OCI-LY1 (cell line): ENCODE measurements around the gene MMAB.
"Not testable (repeated sequence)": the region's sequence is repeated elsewhere in the genome, so short reads cannot be mapped to it uniquely, and the experiment has no call there.

Experiments used
- H2AFZ ChIP-seq: fragments of 200-600 bp; sonication (generic), shearing (Covaris generic); 2 replicates; pipeline ENCODE4 v1.6.0; 2014; ENCODE audit warnings: antibody characterized with exemption, mild to moderate bottlenecking, low read length
- H3F3A ChIP-seq: fragments of 200-600 bp; sonication (generic), shearing (Covaris generic); 2 replicates; pipeline ENCODE4 v1.6.0; 2014; ENCODE audit warnings: mild to moderate bottlenecking, antibody characterized with exemption, low read length, moderate library complexity; ENCODE audit not compliant: insufficient read depth
- H3K27ac ChIP-seq: fragments of 200-600 bp; sonication (generic); 2 replicates; pipeline ENCODE4 v1.5.1; 2014; ENCODE audit warnings: low read length, mixed run types, mild to moderate bottlenecking, low read depth; ENCODE audit not compliant: poor library complexity, severe bottlenecking
- H3K27me3 ChIP-seq: fragments of 200-600 bp; sonication (generic); 2 replicates; pipeline ENCODE4 v1.6.0; 2014; ENCODE audit warnings: antibody characterized with exemption, mild to moderate bottlenecking, low read length, moderate library complexity; ENCODE audit not compliant: insufficient read depth
- H3K36me3 ChIP-seq: fragments of 200-600 bp; sonication (generic); 2 replicates; pipeline ENCODE4 v1.6.1; 2014; ENCODE audit warnings: mild to moderate bottlenecking, antibody characterized with exemption, low read length, moderate library complexity, mixed read lengths; ENCODE audit not compliant: insufficient read depth
- H3K4me1 ChIP-seq: fragments of 200-600 bp; sonication (generic); 2 replicates; pipeline ENCODE4 v1.5.1; 2014; ENCODE audit warnings: mild to moderate bottlenecking, low read length, moderate library complexity; ENCODE audit not compliant: insufficient read depth, severe bottlenecking
- H3K4me2 ChIP-seq: fragments of 200-600 bp; sonication (generic), shearing (Covaris generic); 2 replicates; pipeline ENCODE4 v1.6.1; 2014; ENCODE audit warnings: low read length
- H3K4me3 ChIP-seq: fragments of 200-600 bp; sonication (generic); 2 replicates; pipeline ENCODE4 v1.5.1; 2014; ENCODE audit warnings: low read length, low read depth, mild to moderate bottlenecking, mixed read lengths; ENCODE audit not compliant: poor library complexity, severe bottlenecking
- H3K79me2 ChIP-seq: fragments of 200-600 bp; shearing (Covaris generic); 2 replicates; pipeline ENCODE4 v1.6.1; 2016; ENCODE audit warnings: mixed run types, low read length, mixed read lengths; ENCODE audit not compliant: insufficient read depth
- H3K9ac ChIP-seq: fragments of 200-600 bp; sonication (generic), shearing (Covaris generic); 2 replicates; pipeline ENCODE4 v1.6.1; 2014; ENCODE audit warnings: mild to moderate bottlenecking, low read length, mixed read lengths
- H3K9me2 ChIP-seq: fragments of 200-600 bp; sonication (generic), shearing (Covaris generic); 2 replicates; pipeline ENCODE4 v1.6.1; 2014; ENCODE audit warnings: low read depth, mild to moderate bottlenecking, low read length, mixed read lengths
- H3K9me3 ChIP-seq: fragments of 200-600 bp; shearing (Covaris generic); 2 replicates; pipeline ENCODE4 v1.6.1; 2014; ENCODE audit warnings: low read length, mixed read lengths
- H4K20me1 ChIP-seq: fragments of 200-600 bp; sonication (generic), shearing (Covaris generic); 2 replicates; pipeline ENCODE4 v1.6.0; 2016; ENCODE audit warnings: mild to moderate bottlenecking, low read length; ENCODE audit not compliant: insufficient read depth
- CTCF ChIP-seq: fragments of 200-600 bp; sonication (generic), shearing (Covaris generic); IDR thresholded peaks from 2 replicates; pipeline ENCODE4 v1.5.1; 2017; ENCODE audit warnings: mild to moderate bottlenecking, antibody characterized with exemption, low read length, moderate library complexity, mixed read lengths
- EZH2 ChIP-seq: fragments of 200-600 bp; sonication (generic), shearing (Covaris generic); IDR thresholded peaks from 2 replicates; pipeline ENCODE4 v1.8.0; 2017; ENCODE audit warnings: borderline replicate concordance, mixed run types, mild to moderate bottlenecking, antibody characterized with exemption, low read length, moderate library complexity, mixed read lengths

MMAB gene

GRCh38 chr12:109604132-109604585 lies 30.9 kb upstream of the MMAB start:
- Histone ChIP-seq H3K36me3 (no peaks in the 10 kb centered on the region), H3K4me2 (no peak overlapping the region), H3K27me3 (no peaks in the 10 kb centered on the region), H3K27ac (no peak overlapping the region), H3K9me2 (no peaks in the 10 kb centered on the region), H2AFZ (no peak overlapping the region), H3F3A (no peaks in the 10 kb centered on the region), H3K9me3 (no peaks in the 10 kb centered on the region), H4K20me1 (no peaks in the 10 kb centered on the region), H3K9ac (no peak overlapping the region), H3K4me1 (no peaks in the 10 kb centered on the region), H3K4me3 (no peak overlapping the region), H3K79me2 (no peaks in the 10 kb centered on the region)
- no peak for TF ChIP-seq EZH2

GRCh38 chr12:109602132-109602531 lies 28.8 kb upstream of the MMAB start:
- not testable (repeated sequence) for H3K36me3 ChIP-seq, H3K4me1 ChIP-seq, H3K4me2 ChIP-seq, H3F3A ChIP-seq, H4K20me1 ChIP-seq, H3K27me3 ChIP-seq, H2AFZ ChIP-seq, H3K27ac ChIP-seq, H3K9ac ChIP-seq, H3K9me3 ChIP-seq, H3K4me3 ChIP-seq, H3K9me2 ChIP-seq, H3K79me2 ChIP-seq

- H3K9me3 ChIP-seq, result no peaks in the 10 kb centered on the region
- no peaks in the 10 kb centered on the region for H3K27me3 ChIP-seq
- H3K4me2 ChIP-seq, result no peak overlapping the region
- H3F3A ChIP-seq, result no peaks in the 10 kb centered on the region
- H3K36me3 ChIP-seq, result no peaks in the 10 kb centered on the region
- no peaks in the 10 kb centered on the region for H4K20me1 ChIP-seq
- H3K4me1 ChIP-seq, result no peaks in the 10 kb centered on the region
- no peak for TF ChIP-seq EZH2
- H3K4me3 ChIP-seq, result no peak overlapping the region
- H2AFZ ChIP-seq, result no peak overlapping the region
- H3K9ac ChIP-seq, result no peak overlapping the region
- no peak overlapping the region for H3K27ac ChIP-seq
- H3K9me2 ChIP-seq, result no peaks in the 10 kb centered on the region
- H3K79me2 ChIP-seq, result no peaks in the 10 kb centered on the region
Measured at GRCh38 chr12:109601557-109601956, 28.3 kb upstream of the MMAB start.

- no peak for TF ChIP-seq EZH2
- TF ChIP-seq CTCF, result no peak
- Histone ChIP-seq H3K9me3 (no peaks in the 10 kb centered on the region), H4K20me1 (no peaks in the 10 kb centered on the region), H3K9ac (no peak overlapping the region), H3K27me3 (no peaks in the 10 kb centered on the region), H3K27ac (no peak overlapping the region), H3K4me3 (no peak overlapping the region), H3K79me2 (no peaks in the 10 kb centered on the region), H2AFZ (no peak overlapping the region), H3K4me1 (no peaks in the 10 kb centered on the region), H3K9me2 (no peaks in the 10 kb centered on the region), H3K36me3 (no peaks in the 10 kb centered on the region), H3F3A (no peaks in the 10 kb centered on the region), H3K4me2 (no peak overlapping the region)
Measured at GRCh38 chr12:109600995-109601394, 27.7 kb upstream of the MMAB start.

- Histone ChIP-seq H3K9me3 (no peaks in the 10 kb centered on the region), H3K9ac (no peak overlapping the region), H3F3A (no peaks in the 10 kb centered on the region), H3K4me3 (no peak overlapping the region), H3K27ac (no peak overlapping the region), H3K9me2 (no peaks in the 10 kb centered on the region), H4K20me1 (no peaks in the 10 kb centered on the region), H2AFZ (no peak overlapping the region), H3K27me3 (no peaks in the 10 kb centered on the region), H3K4me2 (no peak overlapping the region), H3K4me1 (no peaks in the 10 kb centered on the region), H3K36me3 (no peaks in the 10 kb centered on the region), H3K79me2 (no peaks in the 10 kb centered on the region)
- TF ChIP-seq EZH2 (no peak), CTCF (no peak)
Measured at GRCh38 chr12:109600481-109600880, 27.2 kb upstream of the MMAB start.
